H9 (cell line): ENCODE data around the gene GPATCH2. TPM values are rescaled to one million over a fixed set of nuclear protein-coding genes. Genes with fewer than 3 reads are reported as not detected.
A peak's percentile ranks its signal among the peaks of the same experiment; 100 is the strongest.

Source experiments
- DNase-seq: peaks from one replicate; pipeline ENCODE4 v3.0.0-alpha.2; 2017
- H2AFZ ChIP-seq: one replicate; pipeline ENCODE4 v1.6.1; 2013; ENCODE audit warnings: mild to moderate bottlenecking, low read length, control low read depth, moderate library complexity
- H2AK5ac ChIP-seq: 2 replicates; pipeline ENCODE4 v1.6.1; 2013; ENCODE audit warnings: low read length, control low read depth, mixed read lengths; ENCODE audit not compliant: insufficient read length
- H2BK120ac ChIP-seq: one replicate; pipeline ENCODE4 v1.6.1; 2013; ENCODE audit warnings: low read depth, mild to moderate bottlenecking, low read length, control low read depth, inconsistent platforms; ENCODE audit not compliant: poor library complexity, severe bottlenecking
- H2BK12ac ChIP-seq: 2 replicates; pipeline ENCODE4 v1.6.1; 2013; ENCODE audit warnings: low read length, control low read depth, mixed read lengths, low read depth; ENCODE audit not compliant: insufficient read length
- H2BK15ac ChIP-seq: 2 replicates; pipeline ENCODE4 v1.6.1; 2013; ENCODE audit warnings: low read depth, low read length, control low read depth
- H2BK20ac ChIP-seq: one replicate; pipeline ENCODE4 v1.6.1; 2013; ENCODE audit warnings: low read depth, mild to moderate bottlenecking, low read length, control low read depth, inconsistent platforms; ENCODE audit not compliant: poor library complexity, severe bottlenecking
- H2BK5ac ChIP-seq: 2 replicates; pipeline ENCODE4 v1.6.1; 2013; ENCODE audit warnings: low read length, control low read depth, mixed read lengths; ENCODE audit not compliant: insufficient read length
- H3K14ac ChIP-seq: 2 replicates; pipeline ENCODE4 v1.6.1; 2013; ENCODE audit warnings: low read length, control low read depth; ENCODE audit not compliant: insufficient read depth
- H3K18ac ChIP-seq: 2 replicates; pipeline ENCODE4 v1.6.1; 2013; ENCODE audit warnings: low read depth, mild to moderate bottlenecking, mixed read lengths, low read length, control low read depth; ENCODE audit not compliant: insufficient read length
- H3K23ac ChIP-seq: 2 replicates; pipeline ENCODE4 v1.6.1; 2013; ENCODE audit warnings: low read length, control low read depth, mixed read lengths, low read depth; ENCODE audit not compliant: insufficient read length
- H3K23me2 ChIP-seq: 2 replicates; pipeline ENCODE4 v1.6.1; 2013; ENCODE audit warnings: low read depth, mild to moderate bottlenecking, mixed read lengths, low read length, control low read depth; ENCODE audit not compliant: insufficient read length, poor library complexity, severe bottlenecking
- H3K27ac ChIP-seq: 2 replicates; pipeline ENCODE4 v1.5.1; 2013; ENCODE audit warnings: low read length, control low read depth, mixed read lengths, low read depth; ENCODE audit not compliant: insufficient read length
- H3K27me3 ChIP-seq: 2 replicates; pipeline ENCODE4 v1.6.1; 2013; ENCODE audit warnings: low read length, control low read depth, inconsistent platforms; ENCODE audit not compliant: insufficient read depth
- H3K4ac ChIP-seq: 2 replicates; pipeline ENCODE4 v1.6.1; 2013; ENCODE audit warnings: low read depth, mild to moderate bottlenecking, control low read depth, inconsistent platforms, low read length, moderate library complexity
- H3K4me1 ChIP-seq: 2 replicates; pipeline ENCODE4 v1.6.1; 2013; ENCODE audit warnings: low read length, control low read depth, inconsistent platforms; ENCODE audit not compliant: insufficient read depth
- H3K4me2 ChIP-seq: 2 replicates; pipeline ENCODE4 v1.6.1; 2013; ENCODE audit warnings: low read length, control low read depth, mixed read lengths; ENCODE audit not compliant: insufficient read length, insufficient read depth
- H3K56ac ChIP-seq: 2 replicates; pipeline ENCODE4 v1.6.1; 2013; ENCODE audit warnings: low read depth, mild to moderate bottlenecking, mixed read lengths, low read length, control low read depth; ENCODE audit not compliant: insufficient read length
- H3K79me1 ChIP-seq: 2 replicates; pipeline ENCODE4 v1.6.1; 2013; ENCODE audit warnings: low read depth, mild to moderate bottlenecking, moderate library complexity, low read length, control low read depth, inconsistent platforms; ENCODE audit not compliant: insufficient read depth, poor library complexity, severe bottlenecking
- H3K79me2 ChIP-seq: 2 replicates; pipeline ENCODE4 v1.6.1; 2013; ENCODE audit warnings: low read length, control low read depth, inconsistent platforms; ENCODE audit not compliant: insufficient read depth
- H3K9ac ChIP-seq: 2 replicates; pipeline ENCODE4 v1.6.1; 2013; ENCODE audit warnings: low read length, control low read depth, mixed read lengths; ENCODE audit not compliant: insufficient read length; ENCODE audit errors: extremely low read depth
- H3K9me3 ChIP-seq: one replicate; pipeline ENCODE4 v1.6.1; 2013; ENCODE audit warnings: low read depth, low read length, inconsistent platforms; ENCODE audit not compliant: control insufficient read depth
- H3T11ph ChIP-seq: one replicate; pipeline ENCODE4 v1.6.1; 2013; ENCODE audit warnings: mild to moderate bottlenecking, low read length, control low read depth, inconsistent platforms
- H4K20me1 ChIP-seq: one replicate; pipeline ENCODE4 v1.6.1; 2013; ENCODE audit not compliant: control insufficient read depth, insufficient read length, insufficient read depth
- H4K5ac ChIP-seq: 2 replicates; pipeline ENCODE4 v1.6.1; 2013; ENCODE audit warnings: low read depth, mild to moderate bottlenecking, mixed read lengths, low read length, control low read depth; ENCODE audit not compliant: insufficient read length
- H4K8ac ChIP-seq: replicated peaks from 2 replicates; pipeline ENCODE4 v1.6.1; 2013; ENCODE audit warnings: low read length, control low read depth, mixed read lengths, low read depth; ENCODE audit not compliant: insufficient read length
- H4K91ac ChIP-seq: 2 replicates; pipeline ENCODE4 v1.6.1; 2013; ENCODE audit warnings: low read depth, mild to moderate bottlenecking, moderate library complexity, mixed read lengths, low read length, control low read depth; ENCODE audit not compliant: insufficient read length
- H3K27ac Mint-ChIP-seq, 3 experiments: 2 replicates in 2 of 3; 3 replicates in 1 of 3; pipeline ENCODE4 v1.8.0; 2020 to 2021; ENCODE audit warnings: mixed read lengths in 3 of 3, mild to moderate bottlenecking in 1 of 3, moderate library complexity in 1 of 3
- H3K27me3 Mint-ChIP-seq: 2 replicates; pipeline ENCODE4 v1.8.0; 2021; ENCODE audit warnings: low read depth, mild to moderate bottlenecking, moderate library complexity, mixed read lengths
- H3K36me3 Mint-ChIP-seq, 3 experiments: 2 replicates in 2 of 3; 3 replicates in 1 of 3; pipeline ENCODE4 v1.8.0; 2020 to 2021; ENCODE audit warnings: low read depth in 3 of 3, mixed read lengths in 3 of 3; ENCODE audit not compliant: insufficient read depth in 1 of 3
- H3K4me1 Mint-ChIP-seq, 2 experiments: 2 replicates each; pipeline ENCODE4 v1.8.0; 2020; ENCODE audit warnings: mixed read lengths in 2 of 2
- H3K4me3 Mint-ChIP-seq, 2 experiments: 2 replicates in 1 of 2; 3 replicates in 1 of 2; pipeline ENCODE4 v1.8.0; 2020 to 2021; ENCODE audit warnings: mild to moderate bottlenecking in 2 of 2, mixed read lengths in 2 of 2, moderate library complexity in 1 of 2
- H3K9me3 Mint-ChIP-seq, 2 experiments: 2 replicates in 1 of 2; 3 replicates in 1 of 2; pipeline ENCODE4 v1.8.0; 2020; ENCODE audit warnings: mild to moderate bottlenecking in 2 of 2, mixed read lengths in 2 of 2, moderate library complexity in 1 of 2
- CTCF ChIP-seq: fragments of 200-600 bp; sonication (generic); conservative IDR thresholded peaks from 3 replicates; pipeline ENCODE4 v1.8.0; 2021; ENCODE audit warnings: antibody characterized with exemption, mild to moderate bottlenecking
- WGBS: extraction: QIAGEN DNeasy Blood & Tissue Kit; methylation state at CpG from one replicate; pipeline ENCODE4 v1.1.7; 2013; ENCODE audit warnings: missing lambda C conversion rate, low lambda C conversion rate, mixed read lengths; ENCODE audit not compliant: insufficient read length; ENCODE audit errors: extremely low coverage; 5-methylcytosine and 5-hydroxymethylcytosine counted together
- long read RNA-seq: library from polyadenylated mRNA; unstranded; transcript quantifications from one replicate; pipeline ENCODE4 v2.0.0, GENCODE V29; 2020
- total RNA-seq: library from RNA; stranded (reverse); gene quantifications from 2 replicates; pipeline ENCODE4 v1.2.1, GENCODE V29; 2021

GPATCH2 gene
- 14.3 and 15.9 TPM in 2 replicates for total RNA-seq
- long read RNA-seq, full-length matches to known transcripts = 29 of 51 reads
- long read RNA-seq, partial matches to known transcripts = 11 of 51 reads
- long read RNA-seq, other reads (novel, unspliced or antisense) = 11 of 51 reads

- H3K9ac ChIP-seq = peak within 1 kb of the TSS; percentile 94
- no peak within 1 kb of the TSS for H2AK5ac ChIP-seq
- Mint-ChIP-seq H3K9me3 (no peaks in the 10 kb centered on the region; a peak in 1 of 5 replicates), H3K4me3 (peak within 1 kb of the TSS; percentile 97 to 98), H3K27me3 (no peaks in the 10 kb centered on the region), H3K4me1 (peaks cover 4 to 10% of the 10 kb centered on the region in 2 experiments), H3K36me3 (no peaks in the 10 kb centered on the region), H3K27ac (peak within 1 kb of the TSS; percentile 100)
- peak within 1 kb of the TSS; percentile 4 for H3K27ac ChIP-seq
- H3K18ac ChIP-seq = peak within 1 kb of the TSS; percentile 91
- H3K4me1 ChIP-seq = no peaks in the 10 kb centered on the region
- H4K8ac ChIP-seq = no peak within 1 kb of the TSS
- peak within 1 kb of the TSS; percentile 69 for H3K4me2 ChIP-seq
- H3K9me3 ChIP-seq = no peaks in the 10 kb centered on the region
- no peaks in the 10 kb centered on the region for H4K20me1 ChIP-seq
- peak within 1 kb of the TSS; percentile 1 for H3T11ph ChIP-seq
- no peak within 1 kb of the TSS for H4K5ac ChIP-seq
- peak within 1 kb of the TSS; percentile 82 for H2BK120ac ChIP-seq
- H2BK12ac ChIP-seq = no peak within 1 kb of the TSS
- no peak within 1 kb of the TSS for H3K23ac ChIP-seq
- peak; percentile 34; the same call in 1 of the 3 replicates for TF ChIP-seq CTCF
- H3K56ac ChIP-seq = no peak within 1 kb of the TSS
- no peak within 1 kb of the TSS for H2BK20ac ChIP-seq
- H3K79me1 ChIP-seq = no peaks in the 10 kb centered on the region
- peaks cover 5% of the 10 kb centered on the region; the same call in 1 of the 2 replicates for H3K79me2 ChIP-seq
- no CpG with 5 or more reads among the region's 42 CpGs for WGBS
- H2AFZ ChIP-seq = peak within 1 kb of the TSS; percentile 42
- H4K91ac ChIP-seq = no peak within 1 kb of the TSS
- H3K14ac ChIP-seq = peak within 1 kb of the TSS; percentile 95
- H3K23me2 ChIP-seq = no peaks in the 10 kb centered on the region
- H3K27me3 ChIP-seq = no peaks in the 10 kb centered on the region
- peak; percentile 80 for DNase-seq
- H2BK15ac ChIP-seq = no peak within 1 kb of the TSS
- no peak within 1 kb of the TSS; the same call in 1 of the 2 replicates for H3K4ac ChIP-seq
- H2BK5ac ChIP-seq = peak within 1 kb of the TSS; percentile 35
Measured at GRCh38 chr1:217630711-217631591, at the start of gene GPATCH2, which contains the start of gene SPATA17. Gene GPATCH2, minus strand, starts transcription at chr1:217631090. Its CDS starts 119 bp downstream, at chr1:217630971. Gene SPATA17, plus strand, starts transcription at chr1:217631344. Its CDS starts 35 bp downstream, at chr1:217631379.
